Neutrophil (primary cell): ENCODE results near the gene ZNF385D.

Source experiments
- H3K27ac ChIP-seq: fragments of 200-600 bp; sonication (generic); 2 replicates; pipeline ENCODE4 v1.5.1; 2016; ENCODE audit warnings: mild to moderate bottlenecking, moderate library complexity
- H3K27me3 ChIP-seq: fragments of 200-600 bp; sonication (generic); 2 replicates; pipeline ENCODE4 v1.6.0; 2016; ENCODE audit warnings: mild to moderate bottlenecking
- H3K36me3 ChIP-seq: fragments of 200-600 bp; sonication (generic); 2 replicates; pipeline ENCODE4 v1.5.1; 2017
- H3K4me1 ChIP-seq, 2 experiments: fragments of 200-600 bp in 1 of 2; sonication (generic) in 1 of 2; 1 replicate in 1 of 2; 2 replicates in 1 of 2; pipeline versions ENCODE4 v1.5.1 to v1.6.1; 2013 to 2016; ENCODE audit warnings: low read depth in 1 of 2, low read length in 1 of 2, mild to moderate bottlenecking in 1 of 2, moderate library complexity in 1 of 2; ENCODE audit not compliant: control insufficient read depth in 1 of 2, insufficient read depth in 1 of 2
- H3K4me3 ChIP-seq, 2 experiments: fragments of 200-600 bp in 1 of 2; sonication (generic) in 1 of 2; 1 replicate in 1 of 2; 2 replicates in 1 of 2; pipeline ENCODE4 v1.5.1; 2013 to 2016; ENCODE audit warnings: low read depth in 1 of 2, low read length in 1 of 2, mild to moderate bottlenecking in 1 of 2, moderate library complexity in 1 of 2
- H3K9me3 ChIP-seq: fragments of 200-600 bp; sonication (generic); 2 replicates; pipeline ENCODE4 v1.5.1; 2016
- TF ChIP-seq, protein P1 (sequence below): fragments of 200-600 bp; sonication (generic); IDR thresholded peaks from 2 replicates; pipeline ENCODE4 v1.5.1; 2016; ENCODE audit warnings: antibody characterized with exemption

Gene ZNF385D

GRCh38 chr3:21665444-21666100 lies 85.4 kb downstream of the ZNF385D start:
- H3K4me3 ChIP-seq, result no peak overlapping the region
- H3K27me3 ChIP-seq, result no peaks in the 10 kb centered on the region
- H3K36me3 ChIP-seq, result no peaks in the 10 kb centered on the region
- H3K4me1 ChIP-seq, result no peaks in the 10 kb centered on the region
- TF ChIP-seq, protein P1, sequence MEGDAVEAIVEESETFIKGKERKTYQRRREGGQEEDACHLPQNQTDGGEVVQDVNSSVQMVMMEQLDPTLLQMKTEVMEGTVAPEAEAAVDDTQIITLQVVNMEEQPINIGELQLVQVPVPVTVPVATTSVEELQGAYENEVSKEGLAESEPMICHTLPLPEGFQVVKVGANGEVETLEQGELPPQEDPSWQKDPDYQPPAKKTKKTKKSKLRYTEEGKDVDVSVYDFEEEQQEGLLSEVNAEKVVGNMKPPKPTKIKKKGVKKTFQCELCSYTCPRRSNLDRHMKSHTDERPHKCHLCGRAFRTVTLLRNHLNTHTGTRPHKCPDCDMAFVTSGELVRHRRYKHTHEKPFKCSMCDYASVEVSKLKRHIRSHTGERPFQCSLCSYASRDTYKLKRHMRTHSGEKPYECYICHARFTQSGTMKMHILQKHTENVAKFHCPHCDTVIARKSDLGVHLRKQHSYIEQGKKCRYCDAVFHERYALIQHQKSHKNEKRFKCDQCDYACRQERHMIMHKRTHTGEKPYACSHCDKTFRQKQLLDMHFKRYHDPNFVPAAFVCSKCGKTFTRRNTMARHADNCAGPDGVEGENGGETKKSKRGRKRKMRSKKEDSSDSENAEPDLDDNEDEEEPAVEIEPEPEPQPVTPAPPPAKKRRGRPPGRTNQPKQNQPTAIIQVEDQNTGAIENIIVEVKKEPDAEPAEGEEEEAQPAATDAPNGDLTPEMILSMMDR, result no peak
- H3K27ac ChIP-seq, result no peak overlapping the region
- no peaks in the 10 kb centered on the region for H3K9me3 ChIP-seq

GRCh38 chr3:21664996-21665395 lies 86.0 kb downstream of the ZNF385D start:
- Histone ChIP-seq H3K27ac (no peak overlapping the region), H3K9me3 (no peaks in the 10 kb centered on the region)
- TF ChIP-seq, protein P1, result no peak

DNA sequence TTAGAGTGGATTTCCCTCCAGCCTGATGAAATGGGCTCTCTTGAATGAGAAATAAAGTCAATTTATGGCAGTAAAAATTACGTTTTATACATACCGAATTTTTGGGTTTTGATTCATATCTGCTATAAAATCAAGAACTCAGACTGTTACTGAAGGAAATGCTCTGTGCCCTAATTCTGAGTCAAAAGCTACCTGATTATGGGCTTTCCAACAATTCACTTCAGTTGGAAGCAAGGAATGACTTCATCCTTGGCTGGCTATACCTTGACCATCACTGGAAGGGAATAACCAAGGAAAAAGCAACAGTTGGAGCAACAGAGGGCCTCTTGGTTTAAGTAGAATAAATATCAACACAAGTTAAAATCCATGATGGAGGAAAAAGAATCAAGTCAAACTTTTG lies 88.6 kb downstream of the ZNF385D start:
- no peaks in the 10 kb centered on the region for H3K4me1 ChIP-seq
- no peaks in the 10 kb centered on the region for H3K9me3 ChIP-seq
- no peaks in the 10 kb centered on the region for H3K27me3 ChIP-seq
- H3K36me3 ChIP-seq, result no peaks in the 10 kb centered on the region
- TF ChIP-seq, protein P1, result no peak
- H3K4me3 ChIP-seq, result no peak overlapping the region
- no peak overlapping the region for H3K27ac ChIP-seq

More at GRCh38 chr3:21664996-21665395, 86.0 kb downstream of the ZNF385D start:
- H3K4me1 ChIP-seq, result no peaks in the 10 kb centered on the region
- no peaks in the 10 kb centered on the region for H3K27me3 ChIP-seq
- H3K4me3 ChIP-seq, result no peak overlapping the region
- H3K36me3 ChIP-seq, result no peaks in the 10 kb centered on the region

DNA sequence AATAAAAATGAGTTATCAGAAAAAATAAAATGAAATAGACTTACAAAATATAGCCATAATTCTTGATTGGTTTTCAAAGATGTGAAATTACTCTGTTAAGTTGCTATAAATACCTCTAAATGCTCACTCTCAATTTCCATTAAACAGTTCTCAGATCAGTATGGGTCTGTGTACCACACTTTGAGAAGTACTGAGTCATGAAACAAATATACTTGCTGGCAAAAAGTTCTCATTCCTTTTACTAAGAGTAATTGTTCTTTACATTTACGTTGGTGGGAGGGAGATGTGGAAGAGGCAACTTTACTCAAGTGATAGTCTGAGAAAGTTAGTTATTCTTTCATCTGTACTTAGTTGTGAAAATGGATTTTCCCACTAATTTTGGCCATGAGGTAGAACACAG lies 96.3 kb downstream of the ZNF385D start:
- Histone ChIP-seq H3K27ac (no peak overlapping the region), H3K4me1 (no peaks in the 10 kb centered on the region), H3K4me3 (no peak overlapping the region), H3K36me3 (no peaks in the 10 kb centered on the region), H3K27me3 (no peaks in the 10 kb centered on the region), H3K9me3 (no peaks in the 10 kb centered on the region)
- TF ChIP-seq, protein P1, result no peak

GRCh38 chr3:21654241-21654640 lies 96.8 kb downstream of the ZNF385D start:
- no peaks in the 10 kb centered on the region for H3K9me3 ChIP-seq
- no peaks in the 10 kb centered on the region for H3K4me1 ChIP-seq
- TF ChIP-seq, protein P1, result no peak
- no peaks in the 10 kb centered on the region for H3K27me3 ChIP-seq
- no peaks in the 10 kb centered on the region for H3K36me3 ChIP-seq
- no peak overlapping the region for H3K4me3 ChIP-seq
- no peak overlapping the region for H3K27ac ChIP-seq
